HG02623 (cell line): Measurements from ENCODE around the gene L3MBTL1.
"Not testable (repeated sequence)": the region's sequence is repeated elsewhere in the genome, so short reads cannot be mapped to it uniquely, and the experiment has no call there.

ENCODE experiments used
- ATAC-seq: cut with Tn5 transposase; IDR thresholded peaks from one replicate; pipeline ENCODE4 v1.9.1; 2021; ENCODE audit warnings: moderate library complexity; ENCODE audit not compliant: unreplicated experiment

The L3MBTL1 gene

GRCh38 chr20:43502021-43502420 lies 5.5 kb upstream of the L3MBTL1 start:
- ATAC-seq, result not testable (repeated sequence)

GRCh38 chr20:43506238-43506637 lies 1.3 kb upstream of the L3MBTL1 start:
- no peak for ATAC-seq

GRCh38 chr20:43508106-43508505 lies 609 bp downstream of the L3MBTL1 start:
- no peak for ATAC-seq

- ATAC-seq, result no peak
These were observed 1.1 kb downstream of the L3MBTL1 start for GRCh38 chr20:43508604-43509040.

GRCh38 chr20:43511879-43512278 lies 4.4 kb downstream of the L3MBTL1 start:
- no peak for ATAC-seq

GRCh38 chr20:43513372-43513930 lies 6.0 kb downstream of the L3MBTL1 start:
- no peak for ATAC-seq

GRCh38 chr20:43513931-43514647 lies 6.6 kb downstream of the L3MBTL1 start:
- ATAC-seq, result peak; percentile 81

GRCh38 chr20:43514648-43514999 lies 7.1 kb downstream of the L3MBTL1 start:
- ATAC-seq, result peak; percentile 9

GRCh38 chr20:43515628-43516027 lies 8.1 kb downstream of the L3MBTL1 start:
- no peak for ATAC-seq

- no peak for ATAC-seq
These were observed 8.8 kb downstream of the L3MBTL1 start for GRCh38 chr20:43516251-43516824.

GRCh38 chr20:43520074-43520630 lies 12.7 kb downstream of the L3MBTL1 start:
- ATAC-seq, result no peak

GRCh38 chr20:43525021-43525420 lies 17.5 kb downstream of the L3MBTL1 start:
- ATAC-seq, result no peak

GRCh38 chr20:43528258-43528875 lies 20.9 kb downstream of the L3MBTL1 start:
- no peak for ATAC-seq

GRCh38 chr20:43529051-43529450 lies 21.6 kb downstream of the L3MBTL1 start:
- no peak for ATAC-seq

- ATAC-seq, result no peak
These were observed 22.1 kb downstream of the L3MBTL1 start for GRCh38 chr20:43529457-43530153.

- ATAC-seq, result no peak
These were observed 23.0 kb downstream of the L3MBTL1 start for GRCh38 chr20:43530321-43531090.

GRCh38 chr20:43531091-43531443 lies 23.6 kb downstream of the L3MBTL1 start:
- ATAC-seq, result no peak

- no peak for ATAC-seq
These were observed 25.0 kb downstream of the L3MBTL1 start for GRCh38 chr20:43532416-43533055.

- no peak for ATAC-seq
These were observed 25.6 kb downstream of the L3MBTL1 start for GRCh38 chr20:43533060-43533459.

- ATAC-seq, result no peak
These were observed 26.5 kb downstream of the L3MBTL1 start for GRCh38 chr20:43534016-43534415.
